GM12801 (cell line): ENCODE data around the gene CHST13.

Experiments used
- CTCF ChIP-seq: IDR thresholded peaks from one replicate; pipeline ENCODE4 v1.5.1; 2011; ENCODE audit warnings: control low read depth; ENCODE audit not compliant: insufficient read length; ENCODE audit errors: extremely low read depth

Gene CHST13

GRCh38 chr3:126479642-126480041 lies 44.3 kb upstream of the CHST13 start:
- no peak for TF ChIP-seq CTCF

GRCh38 chr3:126480206-126480605 lies 43.7 kb upstream of the CHST13 start:
- no peak for TF ChIP-seq CTCF

GRCh38 chr3:126480861-126481260 lies 43.1 kb upstream of the CHST13 start:
- no peak for TF ChIP-seq CTCF

- no peak for TF ChIP-seq CTCF
Observed at GRCh38 chr3:126481808-126482502, 42.0 kb upstream of the CHST13 start.

- no peak for TF ChIP-seq CTCF
Observed at GRCh38 chr3:126482503-126483255, 41.3 kb upstream of the CHST13 start.

GRCh38 chr3:126483321-126483761 lies 40.6 kb upstream of the CHST13 start:
- TF ChIP-seq CTCF: no peak

- TF ChIP-seq CTCF: no peak
Observed at GRCh38 chr3:126484148-126484547, 39.8 kb upstream of the CHST13 start.
